Endothelial cell of umbilical vein (primary cell): ENCODE results near the gene NUBPL.

ENCODE experiments used
- FOS ChIP-seq: IDR thresholded peaks from 2 replicates; pipeline ENCODE4 v1.6.1; 2011; ENCODE audit warnings: mild to moderate bottlenecking, low read length, moderate library complexity, borderline replicate concordance; ENCODE audit not compliant: insufficient read depth
- POLR2A ChIP-seq: IDR thresholded peaks from 2 replicates; pipeline ENCODE4 v1.6.1; 2012; ENCODE audit warnings: low read depth, mild to moderate bottlenecking, control low read depth, low read length
- POLR2AphosphoS5 ChIP-seq: IDR thresholded peaks from 2 replicates; pipeline ENCODE4 v1.6.1; 2012; ENCODE audit warnings: low read depth, mild to moderate bottlenecking, control low read depth, low read length, moderate library complexity; ENCODE audit not compliant: insufficient read depth
- TF ChIP-seq, protein P1 (sequence below), 2 donors: IDR thresholded peaks; 1 replicate in 1 of 2; 2 replicates in 1 of 2; pipeline ENCODE4 v1.5.1; 2011; ENCODE audit warnings: low read length in 2 of 2, mild to moderate bottlenecking in 2 of 2, moderate library complexity in 2 of 2, control low read depth in 1 of 2, inconsistent platforms in 1 of 2, low read depth in 1 of 2; ENCODE audit not compliant: insufficient read depth in 1 of 2; ENCODE audit errors: extremely low read depth in 1 of 2
- TF ChIP-seq, protein P2 (sequence below): IDR thresholded peaks from 2 replicates; pipeline ENCODE4 v1.6.1; 2011; ENCODE audit not compliant: insufficient read depth, insufficient read length

DNA sequence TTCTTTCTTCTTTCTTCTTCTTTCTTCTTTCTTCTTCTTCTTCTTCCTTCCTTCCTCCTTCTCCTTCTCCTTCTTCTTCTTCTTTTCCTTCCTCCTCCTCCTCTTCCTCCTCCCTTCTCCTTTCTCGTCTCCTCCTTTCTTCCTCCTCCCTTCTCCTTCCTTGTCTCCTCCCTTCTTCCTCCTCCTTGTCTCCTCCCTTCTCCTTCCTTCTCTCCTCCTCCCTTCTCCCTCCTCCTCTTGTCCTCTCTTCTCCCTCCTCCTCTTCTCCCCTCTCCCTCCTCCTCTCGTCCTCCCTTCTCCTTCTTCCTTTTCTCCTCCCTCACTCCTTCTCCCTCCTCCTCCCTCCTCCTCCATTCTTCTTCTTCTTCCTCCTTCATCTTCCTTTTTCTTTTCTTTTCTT lies 44.5 kb downstream of the NUBPL start:
- no peak for TF ChIP-seq FOS
- TF ChIP-seq POLR2A: no peak
- TF ChIP-seq, protein P1, sequence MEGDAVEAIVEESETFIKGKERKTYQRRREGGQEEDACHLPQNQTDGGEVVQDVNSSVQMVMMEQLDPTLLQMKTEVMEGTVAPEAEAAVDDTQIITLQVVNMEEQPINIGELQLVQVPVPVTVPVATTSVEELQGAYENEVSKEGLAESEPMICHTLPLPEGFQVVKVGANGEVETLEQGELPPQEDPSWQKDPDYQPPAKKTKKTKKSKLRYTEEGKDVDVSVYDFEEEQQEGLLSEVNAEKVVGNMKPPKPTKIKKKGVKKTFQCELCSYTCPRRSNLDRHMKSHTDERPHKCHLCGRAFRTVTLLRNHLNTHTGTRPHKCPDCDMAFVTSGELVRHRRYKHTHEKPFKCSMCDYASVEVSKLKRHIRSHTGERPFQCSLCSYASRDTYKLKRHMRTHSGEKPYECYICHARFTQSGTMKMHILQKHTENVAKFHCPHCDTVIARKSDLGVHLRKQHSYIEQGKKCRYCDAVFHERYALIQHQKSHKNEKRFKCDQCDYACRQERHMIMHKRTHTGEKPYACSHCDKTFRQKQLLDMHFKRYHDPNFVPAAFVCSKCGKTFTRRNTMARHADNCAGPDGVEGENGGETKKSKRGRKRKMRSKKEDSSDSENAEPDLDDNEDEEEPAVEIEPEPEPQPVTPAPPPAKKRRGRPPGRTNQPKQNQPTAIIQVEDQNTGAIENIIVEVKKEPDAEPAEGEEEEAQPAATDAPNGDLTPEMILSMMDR (IDR thresholded peaks at IDR 0.05; ENCODE audit: extremely low read depth in 1 of 2, insufficient read depth in 1 of 2, low read depth in 1 of 2, low read length in 2 of 2): no peak
- no peak for TF ChIP-seq POLR2AphosphoS5
- TF ChIP-seq, protein P2, sequence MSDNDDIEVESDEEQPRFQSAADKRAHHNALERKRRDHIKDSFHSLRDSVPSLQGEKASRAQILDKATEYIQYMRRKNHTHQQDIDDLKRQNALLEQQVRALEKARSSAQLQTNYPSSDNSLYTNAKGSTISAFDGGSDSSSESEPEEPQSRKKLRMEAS: no peak
